KBM-7 (cell line): ENCODE results near the gene ALG6.

Experiments used
- DNase-seq: peaks from one replicate; pipeline ENCODE4 v3.0.0-alpha.2; 2015
- in situ Hi-C: fragments of 300-500 bp; cut with MboI; formaldehyde crosslinking; loops from 2 replicates; pipeline ENCODE4 v1.14.3; 2020; ENCODE audit warnings: low sequenced_read_pairs, low pct_unique_long_range_greater_than_20kb, mixed read lengths

The ALG6 gene

GRCh38 chr1:63367215-63368103, at the start of gene ALG6:
TSS of gene ALG6 (plus strand) at chr1:63367627. CDS start at chr1:63370978, 3,351 bp downstream.
- in situ Hi-C loops = no loop called here
- peak; percentile 95 for DNase-seq

DNA sequence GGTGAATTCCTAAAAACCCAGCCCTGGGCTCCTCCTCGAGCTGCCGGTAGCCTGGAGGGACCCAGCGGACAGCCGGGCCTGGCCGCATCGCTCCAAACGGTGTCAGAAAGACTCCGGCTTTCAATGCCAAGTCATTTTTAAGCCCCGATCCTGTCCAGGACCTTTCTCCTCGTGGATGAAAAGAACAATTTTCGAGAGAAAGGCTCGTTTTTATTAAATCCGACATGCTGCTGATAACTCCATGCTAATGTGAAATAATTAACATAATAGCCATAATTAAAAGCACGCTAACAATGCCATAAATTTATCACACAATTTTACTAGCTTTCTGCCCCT, 49.6 kb upstream of the ALG6 start:
- in situ Hi-C loops = no loop called here
- DNase-seq = no peak

DNA sequence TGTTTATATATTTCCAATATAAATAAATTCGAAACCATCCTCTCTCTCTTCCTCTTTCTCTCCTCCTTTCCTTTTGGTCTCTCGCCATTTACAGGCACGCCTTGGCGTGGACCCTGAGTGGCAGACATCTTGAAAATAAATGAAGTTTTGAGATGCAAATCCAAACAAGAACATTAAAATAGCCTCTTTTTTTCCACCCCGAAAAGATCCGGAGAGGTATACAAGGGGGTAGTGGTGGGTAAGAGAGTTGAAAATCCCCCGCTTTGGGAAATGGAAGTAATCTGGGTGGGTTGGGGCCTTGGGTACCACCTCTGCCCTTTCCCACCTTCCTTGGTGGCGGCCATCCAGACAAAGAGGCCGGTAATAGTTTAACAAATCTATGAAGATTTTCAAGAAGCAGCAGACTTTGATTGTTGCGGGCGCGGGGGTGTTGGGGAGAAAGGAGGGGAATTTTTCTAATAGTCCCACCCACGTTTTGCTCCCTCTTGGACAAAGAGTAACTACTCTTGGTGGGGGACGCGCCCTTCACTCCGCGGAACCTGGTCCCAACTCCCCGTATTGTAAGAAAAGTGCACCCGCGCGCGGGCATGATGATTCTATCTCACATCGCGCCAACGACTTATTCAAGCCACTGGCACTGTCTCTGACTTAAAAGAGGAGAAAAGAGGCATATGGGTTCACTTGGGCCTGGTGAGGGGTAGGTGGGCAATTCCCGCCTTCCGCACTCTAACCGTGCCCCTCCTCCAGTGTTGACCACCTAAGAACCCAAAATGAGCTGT, 49.0 kb upstream of the ALG6 start:
- in situ Hi-C loops = no loop called here
- DNase-seq = no peak

- in situ Hi-C loops = no loop called here
- DNase-seq = no peak
Measured at GRCh38 chr1:63319046-63320021, 48.1 kb upstream of the ALG6 start.

DNA sequence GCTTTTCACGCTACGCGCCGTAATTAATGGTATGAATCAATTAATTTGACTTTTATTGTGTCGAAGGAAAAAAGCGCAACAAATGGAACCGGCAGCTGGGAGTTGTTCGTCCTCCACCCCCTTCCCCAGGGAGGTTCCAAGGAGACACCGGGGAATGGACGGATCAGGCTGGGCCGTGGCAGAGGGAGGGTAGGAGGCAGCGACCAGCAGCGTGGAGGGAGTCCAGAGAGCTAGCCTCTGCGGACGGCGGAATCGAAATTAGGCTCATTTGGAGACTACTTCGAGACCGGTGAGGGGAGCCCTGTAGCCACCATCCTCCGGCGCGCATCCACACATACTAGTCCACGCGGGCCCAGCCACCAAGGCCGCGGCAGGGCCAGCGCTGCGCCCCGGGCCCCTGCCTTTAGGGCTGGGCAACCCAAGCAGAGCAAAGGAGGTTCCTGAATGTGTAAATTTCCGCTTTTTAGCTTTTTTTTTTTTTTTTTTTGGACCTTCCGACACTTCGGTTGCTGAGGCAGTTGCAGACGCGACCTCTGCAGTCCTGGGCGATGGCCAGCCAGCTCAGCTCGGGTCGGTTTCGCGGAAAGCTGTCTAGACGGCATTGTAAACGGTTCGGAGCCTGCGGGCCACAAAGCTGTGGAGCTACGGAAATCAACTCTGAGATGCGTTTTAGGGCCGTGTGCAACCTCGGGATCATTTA, 47.3 kb upstream of the ALG6 start:
- in situ Hi-C loops = no loop called here
- no peak for DNase-seq

GRCh38 chr1:63321066-63321784, 46.2 kb upstream of the ALG6 start:
- no peak for DNase-seq
- in situ Hi-C loops = no loop called here

GRCh38 chr1:63321785-63322113, 45.7 kb upstream of the ALG6 start:
- in situ Hi-C loops = no loop called here

DNA sequence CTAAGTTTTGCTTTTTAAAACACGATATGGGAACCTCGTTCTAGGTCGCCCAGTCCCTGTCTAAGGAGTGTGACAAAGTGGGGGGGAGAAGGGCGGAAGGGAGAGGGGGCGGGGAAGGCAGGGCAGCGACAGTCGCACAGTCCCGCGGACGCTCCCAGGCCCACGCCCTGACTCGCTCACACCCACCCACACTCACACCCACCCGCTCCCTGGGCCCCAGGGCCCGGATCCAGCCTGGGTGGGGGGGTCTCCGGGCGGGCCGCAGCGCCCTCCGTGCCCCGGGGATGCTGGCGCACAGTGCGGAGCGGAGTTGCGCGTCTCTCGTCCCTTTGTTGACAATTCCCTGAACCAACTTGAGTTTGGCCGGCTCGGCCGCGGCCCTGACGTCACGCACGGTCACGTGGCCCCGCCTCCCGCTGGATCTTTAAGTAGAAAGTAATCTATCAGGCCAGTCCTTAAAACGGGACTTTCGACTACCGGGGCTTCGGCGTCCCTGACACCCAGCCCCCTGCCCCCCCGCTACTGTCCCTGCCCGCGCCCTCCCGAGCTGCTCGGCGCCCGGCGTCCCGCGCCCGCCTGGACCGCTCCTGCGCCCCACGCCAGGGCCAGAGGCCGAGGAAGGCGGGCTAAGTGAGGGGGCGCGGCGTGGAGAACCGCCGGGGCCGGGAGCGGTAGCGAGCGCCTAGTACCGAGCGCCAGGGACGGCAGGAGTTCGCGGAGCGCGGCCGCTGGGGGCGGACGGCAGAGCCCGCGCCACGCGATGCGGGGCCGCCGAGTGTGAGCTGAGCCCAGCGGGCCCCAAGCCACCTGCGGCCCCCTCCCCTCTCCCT, 45.1 kb upstream of the ALG6 start, which contains the start of gene FOXD3:
Gene FOXD3 (plus strand): TSS at position 454 of the 830 bp plus-strand sequence. CDS start 492 bp downstream, outside the sequence.
- in situ Hi-C loops = no loop called here
- DNase-seq = peak; percentile 28

More at GRCh38 chr1:63321785-63322113, 45.7 kb upstream of the ALG6 start:
- DNase-seq = no peak

- in situ Hi-C loops = no loop called here
- DNase-seq = peak; percentile 48
Measured at GRCh38 chr1:63322944-63323864, 44.2 kb upstream of the ALG6 start.

DNA sequence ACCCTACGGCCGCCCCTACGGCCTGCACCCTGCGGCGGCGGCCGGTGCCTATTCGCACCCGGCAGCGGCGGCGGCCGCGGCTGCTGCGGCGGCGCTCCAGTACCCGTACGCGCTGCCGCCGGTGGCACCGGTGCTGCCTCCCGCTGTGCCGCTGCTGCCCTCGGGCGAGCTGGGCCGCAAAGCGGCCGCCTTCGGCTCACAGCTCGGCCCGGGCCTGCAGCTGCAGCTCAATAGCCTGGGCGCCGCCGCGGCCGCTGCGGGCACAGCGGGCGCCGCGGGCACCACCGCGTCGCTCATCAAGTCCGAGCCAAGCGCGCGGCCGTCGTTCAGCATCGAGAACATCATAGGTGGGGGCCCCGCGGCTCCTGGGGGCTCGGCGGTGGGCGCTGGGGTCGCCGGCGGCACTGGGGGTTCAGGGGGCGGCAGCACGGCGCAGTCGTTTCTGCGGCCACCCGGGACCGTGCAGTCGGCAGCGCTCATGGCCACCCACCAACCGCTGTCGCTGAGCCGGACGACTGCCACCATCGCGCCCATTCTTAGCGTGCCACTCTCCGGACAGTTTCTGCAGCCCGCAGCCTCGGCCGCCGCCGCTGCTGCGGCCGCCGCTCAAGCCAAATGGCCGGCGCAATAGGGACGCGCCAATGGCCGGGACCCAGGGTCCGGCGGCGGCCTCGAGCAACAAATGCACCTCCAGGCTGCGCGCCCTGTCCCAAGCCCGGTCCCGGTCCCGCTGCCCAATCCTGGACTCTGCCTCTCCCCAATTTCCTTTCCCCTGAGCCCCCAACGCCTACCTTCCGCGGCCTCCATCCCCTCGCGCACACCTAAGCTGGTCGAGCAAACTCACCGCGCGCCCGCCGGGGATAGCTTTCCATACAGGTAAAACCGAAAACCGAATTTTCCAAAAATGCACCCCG, 43.3 kb upstream of the ALG6 start:
- in situ Hi-C loops = no loop called here
- no peak for DNase-seq

- in situ Hi-C loops = no loop called here
- DNase-seq = no peak
Measured at GRCh38 chr1:63324779-63325119, 42.7 kb upstream of the ALG6 start.

GRCh38 chr1:63325279-63325985, 42.0 kb upstream of the ALG6 start:
- in situ Hi-C loops = no loop called here
- no peak for DNase-seq

DNA sequence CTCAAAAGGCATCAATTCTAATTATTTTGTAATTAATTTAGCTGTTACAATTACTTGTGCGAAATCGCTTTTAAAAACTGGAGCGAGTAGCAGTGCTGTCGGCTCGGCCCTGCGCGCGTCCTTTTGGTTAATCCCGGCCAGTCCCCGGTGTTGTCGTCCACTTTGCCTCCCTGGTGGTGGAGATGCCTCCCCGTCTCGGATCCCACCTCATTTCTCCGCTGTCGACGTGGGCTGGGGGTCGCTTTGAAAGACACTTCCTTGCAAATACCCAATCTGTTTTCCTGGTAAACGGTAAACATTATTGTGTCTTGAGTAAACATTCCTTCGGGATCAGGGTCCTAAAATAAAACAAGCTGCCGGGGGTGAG, 41.3 kb upstream of the ALG6 start:
- DNase-seq = no peak
- in situ Hi-C loops = no loop called here

DNA sequence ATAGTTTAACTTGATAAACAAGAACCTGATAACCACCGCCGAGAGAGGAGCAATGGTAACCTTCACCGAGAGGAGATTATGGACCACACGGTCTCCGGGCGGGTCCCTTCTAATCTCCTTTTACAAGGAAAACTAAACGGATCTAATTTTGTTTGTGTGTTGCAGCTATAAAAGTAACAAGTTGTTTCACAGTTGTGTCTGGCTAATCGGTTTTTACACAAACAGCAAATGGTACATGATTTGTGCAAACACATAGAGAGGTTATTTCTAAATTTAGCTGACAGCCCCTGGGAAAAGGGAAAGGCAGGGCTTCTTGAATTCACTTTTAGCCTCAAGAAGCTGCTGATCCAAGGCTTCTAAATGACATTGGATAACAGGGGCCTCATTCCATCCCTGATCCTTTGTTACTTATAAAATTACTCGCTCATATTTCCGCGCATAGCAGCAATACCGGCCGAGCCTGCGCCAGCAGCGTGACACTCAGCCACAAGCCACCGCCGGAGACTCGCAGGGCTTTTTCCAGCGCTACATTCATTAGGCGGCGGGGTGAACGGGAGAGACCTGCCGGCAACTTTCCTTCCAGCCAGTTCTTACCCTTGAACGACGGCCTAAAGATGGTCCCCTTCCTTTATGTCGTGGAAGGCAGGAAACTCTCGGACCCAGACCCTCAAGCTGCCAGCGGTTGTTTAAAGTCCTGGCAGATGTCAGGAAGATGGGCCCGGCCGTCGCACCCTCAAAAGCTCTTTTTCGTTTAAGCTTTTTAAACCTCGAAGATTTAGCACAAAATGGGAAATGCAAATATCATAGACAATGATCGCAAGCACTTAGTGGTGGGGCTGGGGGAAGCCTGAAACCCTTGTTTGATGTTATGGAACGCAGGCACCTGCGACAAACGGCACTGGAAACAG, 40.7 kb upstream of the ALG6 start:
- no peak for DNase-seq
- in situ Hi-C loops = no loop called here
